HEK293 (cell line): ENCODE data around the gene IQCE.

Source experiments
- CTCF ChIA-PET: fragments of 350-600 bp; formaldehyde crosslinking; extraction: SDS; loops from one replicate; lab custom pipeline; 2021; ENCODE audit warnings: antibody characterized with exemption; lab: Yijun Ruan, JAX
- POLR2A ChIA-PET: fragments of 300-600 bp; formaldehyde crosslinking; extraction: SDS; loops from one replicate; lab custom pipeline; 2020; ENCODE audit warnings: antibody characterized with exemption, inconsistent platforms; lab: Yijun Ruan, JAX
- H3K27ac ChIP-seq: fragments of 200-500 bp; sonication (Bioruptor generic); 2 replicates; pipeline ENCODE4 v1.5.1; 2014; ENCODE audit warnings: low read depth, low read length, control low read depth, inconsistent platforms; ENCODE audit errors: extremely low read depth
- H3K36me3 ChIP-seq, 2 experiments: fragments of 200-500 bp in 1 of 2; sonication (Bioruptor generic) in 1 of 2; 1 replicate in 1 of 2; 2 replicates in 1 of 2; pipeline ENCODE4 v1.5.1; 2014 to 2017; ENCODE audit warnings: inconsistent platforms in 2 of 2, low read length in 2 of 2; ENCODE audit not compliant: control insufficient read depth in 2 of 2, insufficient read depth in 1 of 2
- H3K4me1 ChIP-seq: fragments of 200-500 bp; sonication (Bioruptor generic); 2 replicates; pipeline ENCODE4 v1.5.1; 2014; ENCODE audit warnings: mild to moderate bottlenecking, low read length, inconsistent platforms; ENCODE audit not compliant: control insufficient read depth, insufficient read depth
- H3K4me3 ChIP-seq: 2 replicates; pipeline ENCODE4 v1.5.1; 2011; ENCODE audit warnings: low read depth, mild to moderate bottlenecking, control low read depth, low read length, moderate library complexity
- H3K9me3 ChIP-seq: fragments of 200-500 bp; sonication (Bioruptor generic); 2 replicates; pipeline ENCODE4 v1.5.1; 2014; ENCODE audit warnings: low read depth, low read length, inconsistent platforms; ENCODE audit not compliant: control insufficient read depth, insufficient read depth
- BCL11A ChIP-seq: fragments of 450-650 bp; formaldehyde crosslinking; IDR thresholded peaks from 2 replicates; pipeline ENCODE4 v1.5.1; 2016; ENCODE audit warnings: low read depth, missing biosample characterization, missing genetic modification characterization
- BCL11B ChIP-seq: fragments of 450-650 bp; formaldehyde crosslinking; IDR thresholded peaks from 2 replicates; pipeline ENCODE4 v1.5.1; 2016; ENCODE audit warnings: low read depth, missing biosample characterization, missing genetic modification characterization
- GLIS1 ChIP-seq: fragments of 450-650 bp; formaldehyde crosslinking; IDR thresholded peaks from 2 replicates; pipeline ENCODE4 v1.5.1; 2016; ENCODE audit warnings: missing biosample characterization, missing genetic modification characterization
- KLF1 ChIP-seq: fragments of 450-650 bp; formaldehyde crosslinking; IDR thresholded peaks from 2 replicates; pipeline ENCODE4 v1.5.1; 2016; ENCODE audit warnings: missing biosample characterization, missing genetic modification characterization
- KLF10 ChIP-seq: fragments of 450-650 bp; IDR thresholded peaks from 2 replicates; pipeline ENCODE4 v1.5.1; 2018; ENCODE audit warnings: missing biosample characterization, mild to moderate bottlenecking, missing genetic modification characterization
- SCRT2 ChIP-seq: fragments of 450-650 bp; formaldehyde crosslinking; IDR thresholded peaks from 2 replicates; pipeline ENCODE4 v1.5.1; 2016; ENCODE audit warnings: missing biosample characterization, missing genetic modification characterization
- SP2 ChIP-seq: fragments of 450-650 bp; formaldehyde crosslinking; IDR thresholded peaks from 2 replicates; pipeline ENCODE4 v1.5.1; 2016; ENCODE audit warnings: missing biosample characterization, missing genetic modification characterization
- SP7 ChIP-seq: fragments of 450-650 bp; formaldehyde crosslinking; IDR thresholded peaks from 2 replicates; pipeline ENCODE4 v1.5.1; 2016; ENCODE audit warnings: missing biosample characterization, missing genetic modification characterization
- TCF7L2 ChIP-seq: IDR thresholded peaks from 2 replicates; pipeline ENCODE4 v1.6.1; 2011; ENCODE audit warnings: low read depth, mild to moderate bottlenecking, inconsistent platforms, low read length, moderate library complexity, borderline replicate concordance
- WT1 ChIP-seq: fragments of 450-650 bp; formaldehyde crosslinking; IDR thresholded peaks from 2 replicates; pipeline ENCODE4 v1.5.1; 2016; ENCODE audit warnings: missing biosample characterization, missing genetic modification characterization
- ZNF121 ChIP-seq: fragments of 450-650 bp; formaldehyde crosslinking; IDR thresholded peaks from 2 replicates; pipeline ENCODE4 v1.5.1; 2016; ENCODE audit warnings: missing biosample characterization, missing genetic modification characterization
- ZNF202 ChIP-seq: fragments of 450-650 bp; formaldehyde crosslinking; IDR thresholded peaks from 2 replicates; pipeline ENCODE4 v1.5.1; 2016; ENCODE audit warnings: missing biosample characterization, missing genetic modification characterization, borderline replicate concordance
- ZNF341 ChIP-seq: fragments of 450-650 bp; formaldehyde crosslinking; IDR thresholded peaks from 2 replicates; pipeline ENCODE4; 2016; ENCODE audit warnings: low read depth, missing biosample characterization, missing genetic modification characterization
- ZNF354C ChIP-seq: fragments of 450-650 bp; formaldehyde crosslinking; IDR thresholded peaks from 2 replicates; pipeline ENCODE4 v1.5.1; 2016; ENCODE audit warnings: missing biosample characterization, missing genetic modification characterization, low read depth, borderline replicate concordance
- ZNF366 ChIP-seq: fragments of 450-650 bp; formaldehyde crosslinking; conservative IDR thresholded peaks from 2 replicates; pipeline ENCODE4 v1.5.1; 2016; ENCODE audit warnings: missing biosample characterization, missing genetic modification characterization
- ZNF394 ChIP-seq: fragments of 450-650 bp; formaldehyde crosslinking; IDR thresholded peaks from 2 replicates; pipeline ENCODE4 v1.5.1; 2016; ENCODE audit warnings: missing biosample characterization, missing genetic modification characterization, mild to moderate bottlenecking, moderate library complexity, borderline replicate concordance
- ZNF398 ChIP-seq: fragments of 450-650 bp; formaldehyde crosslinking; IDR thresholded peaks from 2 replicates; pipeline ENCODE4 v1.5.1; 2017; ENCODE audit warnings: missing biosample characterization, missing genetic modification characterization
- ZNF510 ChIP-seq: fragments of 450-650 bp; formaldehyde crosslinking; IDR thresholded peaks from 2 replicates; pipeline ENCODE4 v1.5.1; 2018; ENCODE audit warnings: mild to moderate bottlenecking, missing genetic modification characterization, missing biosample characterization; ENCODE audit not compliant: insufficient replicate concordance
- ZNF530 ChIP-seq: fragments of 450-650 bp; formaldehyde crosslinking; IDR thresholded peaks from 2 replicates; pipeline ENCODE4 v1.5.1; 2016; ENCODE audit warnings: low read depth, missing biosample characterization, missing genetic modification characterization
- ZNF548 ChIP-seq: fragments of 450-650 bp; formaldehyde crosslinking; IDR thresholded peaks from 2 replicates; pipeline ENCODE4 v1.5.1; 2016; ENCODE audit warnings: missing biosample characterization, missing genetic modification characterization
- ZNF596 ChIP-seq: fragments of 450-650 bp; IDR thresholded peaks from 2 replicates; pipeline ENCODE4 v1.5.0; 2018; ENCODE audit warnings: missing biosample characterization, mild to moderate bottlenecking, missing genetic modification characterization, moderate library complexity
- ZNF624 ChIP-seq: fragments of 450-650 bp; formaldehyde crosslinking; IDR thresholded peaks from 2 replicates; pipeline ENCODE4 v1.5.1; 2017; ENCODE audit warnings: missing biosample characterization, missing genetic modification characterization
- TF ChIP-seq, protein P1 (sequence below): fragments of 450-650 bp; formaldehyde crosslinking; IDR thresholded peaks from 2 replicates; pipeline ENCODE4 v1.5.1; 2017; ENCODE audit warnings: missing biosample characterization, missing genetic modification characterization

IQCE gene

DNA sequence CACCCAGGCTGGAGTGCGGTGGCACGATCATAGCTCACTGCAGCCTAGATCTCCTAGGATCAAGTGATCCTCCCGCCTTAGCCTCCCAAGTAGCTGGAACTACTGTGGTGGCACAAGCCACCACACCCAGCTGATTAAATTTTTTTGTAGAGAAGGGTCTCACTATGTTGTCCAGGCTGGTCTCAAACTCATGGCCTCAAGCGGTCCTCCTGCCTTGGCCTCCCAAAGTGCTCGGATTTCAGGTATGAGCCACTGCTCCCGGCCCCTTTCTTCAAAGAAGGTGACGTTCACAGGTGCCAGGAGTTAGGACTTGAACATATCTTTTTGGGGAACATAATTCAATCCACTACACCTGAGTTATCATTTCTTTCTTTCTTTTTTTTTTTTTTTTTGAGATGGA is 70.1 kb downstream of the IQCE start:
- no peaks in the 10 kb centered on the region for H3K9me3 ChIP-seq
- ChIA-PET POLR2A (no interaction called here), CTCF (no interaction called here)
- peaks cover 5% of the 10 kb centered on the region; the same call in 1 of the 2 replicates for H3K4me1 ChIP-seq
- TF ChIP-seq KLF1 (tag by site-specific recombination) (peak; percentile 1; the same call in 1 of the 2 replicates), ZNF121 (peak; percentile 44; the same call in 1 of the 2 replicates), TCF7L2 (no peak)
- no peak overlapping the region for H3K27ac ChIP-seq
- H3K36me3 ChIP-seq: no peaks in the 10 kb centered on the region
- no peak overlapping the region for H3K4me3 ChIP-seq

DNA sequence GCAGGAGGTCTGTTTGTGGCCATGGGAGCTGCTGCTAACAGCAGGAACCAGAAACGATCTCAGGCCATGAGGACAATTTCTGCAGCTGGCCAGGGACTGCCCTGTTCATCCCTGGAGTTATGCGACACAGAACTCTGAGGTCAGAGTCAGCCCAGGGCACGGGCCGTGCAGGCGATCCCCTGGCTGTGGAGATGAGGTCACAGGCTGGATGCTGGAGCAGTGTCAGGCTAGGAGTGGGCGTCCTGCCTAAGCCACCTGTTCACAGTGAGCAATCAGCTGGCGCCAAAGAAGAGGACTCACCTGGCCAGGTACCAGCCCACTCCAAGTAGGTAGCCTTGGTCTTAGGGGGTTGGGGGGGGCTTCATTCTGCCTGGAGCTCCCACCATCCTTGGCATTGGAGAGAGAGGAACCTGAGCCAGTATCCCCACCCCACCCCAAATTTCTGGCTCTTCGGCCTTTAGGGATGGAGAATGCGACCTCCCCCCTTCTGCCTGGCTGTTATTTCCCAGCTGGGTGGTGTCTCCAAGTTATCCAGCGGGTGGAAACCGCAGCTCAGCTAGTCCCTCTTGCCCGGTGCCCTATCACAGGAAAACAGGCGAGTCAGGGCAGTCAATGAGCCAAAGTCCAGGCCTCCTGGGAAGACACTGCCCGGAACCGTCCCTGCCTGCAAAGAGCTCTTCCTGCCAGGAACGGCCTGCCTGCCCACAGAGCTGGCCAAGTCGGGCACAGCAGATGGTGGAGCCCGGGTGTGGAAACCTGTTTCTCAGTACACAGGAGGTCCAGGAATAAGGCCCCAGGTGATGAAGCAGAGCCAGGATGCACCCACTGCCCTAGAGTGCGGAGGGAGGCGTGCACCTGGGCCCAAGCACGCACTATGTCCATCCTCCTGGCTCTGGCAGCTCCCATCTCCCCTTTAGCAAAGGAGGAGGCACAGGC is 71.2 kb downstream of the IQCE start:
- POLR2A ChIA-PET: no interaction called here
- CTCF ChIA-PET: interaction anchor here (0.6 to 1.8 kb wide), 4 partner anchors 16 to 505 kb away, joined by 3 to 7 read pairs (median 4); no protein-coding TSS in a partner anchor
- peak; percentile 16; the same call in 1 of the 2 replicates for TF ChIP-seq ZNF341
- TF ChIP-seq SCRT2 (tag by site-specific recombination): peak; percentile 42; the same call in 1 of the 2 replicates
- no peak for TF ChIP-seq SP2
- H3K27ac ChIP-seq: no peak overlapping the region
- H3K9me3 ChIP-seq: no peaks in the 10 kb centered on the region
- H3K4me3 ChIP-seq: no peak overlapping the region
- peaks cover 0 to 2% of the 10 kb centered on the region in 2 experiments; a peak in 1 of 3 replicates for H3K36me3 ChIP-seq
- peaks cover 8% of the 10 kb centered on the region; the same call in 1 of the 2 replicates for H3K4me1 ChIP-seq

- H3K27ac ChIP-seq: peak within 1 kb of the TSS; percentile 75
- ChIA-PET CTCF (interaction anchor here (0.7 to 1.8 kb wide), 2 partner anchors 48 to 78 kb away, joined by 5 to 7 read pairs; no protein-coding TSS in a partner anchor), POLR2A (interaction anchor here (0.7 to 1.9 kb wide), 5 partner anchors 10 to 34 kb away, joined by 3 to 12 read pairs (median 4); no protein-coding TSS in a partner anchor)
- peaks cover 0 to 14% of the 10 kb centered on the region in 2 experiments; a peak in 1 of 3 replicates for H3K36me3 ChIP-seq
- H3K4me3 ChIP-seq: peak within 1 kb of the TSS; percentile 85
- H3K4me1 ChIP-seq: peaks cover 8% of the 10 kb centered on the region; the same call in 1 of the 2 replicates
- no peaks in the 10 kb centered on the region for H3K9me3 ChIP-seq
- TF ChIP-seq ZNF354C (tag by site-specific recombination) (no peak), WT1 (tag by site-specific recombination) (no peak), BCL11B (tag by site-specific recombination) (peak; percentile 87), ZNF624 (tag by site-specific recombination) (no peak), ZNF366 (tag by site-specific recombination) (no peak), BCL11A (tag by site-specific recombination) (peak; percentile 64), SP7 (no peak), GLIS1 (tag by site-specific recombination) (no peak), ZNF510 (tag by site-specific recombination) (no peak), ZNF202 (tag by site-specific recombination) (no peak), ZNF394 (no peak), ZNF530 (tag by site-specific recombination) (no peak), KLF10 (tag by site-specific recombination) (no peak), ZNF398 (tag by site-specific recombination) (no peak), ZNF548 (no peak), ZNF596 (tag by site-specific recombination) (no peak), KLF1 (tag by site-specific recombination) (no peak)
- TF ChIP-seq, protein P1, sequence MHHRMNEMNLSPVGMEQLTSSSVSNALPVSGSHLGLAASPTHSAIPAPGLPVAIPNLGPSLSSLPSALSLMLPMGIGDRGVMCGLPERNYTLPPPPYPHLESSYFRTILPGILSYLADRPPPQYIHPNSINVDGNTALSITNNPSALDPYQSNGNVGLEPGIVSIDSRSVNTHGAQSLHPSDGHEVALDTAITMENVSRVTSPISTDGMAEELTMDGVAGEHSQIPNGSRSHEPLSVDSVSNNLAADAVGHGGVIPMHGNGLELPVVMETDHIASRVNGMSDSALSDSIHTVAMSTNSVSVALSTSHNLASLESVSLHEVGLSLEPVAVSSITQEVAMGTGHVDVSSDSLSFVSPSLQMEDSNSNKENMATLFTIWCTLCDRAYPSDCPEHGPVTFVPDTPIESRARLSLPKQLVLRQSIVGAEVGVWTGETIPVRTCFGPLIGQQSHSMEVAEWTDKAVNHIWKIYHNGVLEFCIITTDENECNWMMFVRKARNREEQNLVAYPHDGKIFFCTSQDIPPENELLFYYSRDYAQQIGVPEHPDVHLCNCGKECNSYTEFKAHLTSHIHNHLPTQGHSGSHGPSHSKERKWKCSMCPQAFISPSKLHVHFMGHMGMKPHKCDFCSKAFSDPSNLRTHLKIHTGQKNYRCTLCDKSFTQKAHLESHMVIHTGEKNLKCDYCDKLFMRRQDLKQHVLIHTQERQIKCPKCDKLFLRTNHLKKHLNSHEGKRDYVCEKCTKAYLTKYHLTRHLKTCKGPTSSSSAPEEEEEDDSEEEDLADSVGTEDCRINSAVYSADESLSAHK: no peak
Measured at GRCh38 chr7:2631946-2632732, 73.4 kb downstream of the IQCE start, which contains the start of gene TTYH3. TTYH3 (plus strand) TSS chr7:2631986; CDS start chr7:2632156, 170 bp downstream.
